SK-N-SH (cell line): ENCODE data around the gene OR13J1. TPM values are rescaled to one million over a fixed set of nuclear protein-coding genes. Genes with fewer than 3 reads are reported as not detected.

Experiments used
- CTCF ChIA-PET: fragments of 300-600, 350-600 bp; formaldehyde crosslinking; extraction: SDS; loops from one replicate; lab custom pipeline; 2021; lab: Yijun Ruan, JAX
- POLR2A ChIA-PET: fragments of 350-600 bp; sonication (Branson Sonifier 250); formaldehyde crosslinking; extraction: SDS; loops from one replicate; lab custom pipeline; 2020; ENCODE audit warnings: antibody characterized with exemption, inconsistent platforms; lab: Yijun Ruan, JAX
- DNase-seq: peaks from one replicate; pipeline ENCODE4 v3.0.0; 2012
- H2AFZ ChIP-seq: fragments of 200-600 bp; sonication (generic); 2 replicates; pipeline ENCODE4 v1.8.1; 2016; ENCODE audit warnings: antibody characterized with exemption, mild to moderate bottlenecking, low read depth
- H3F3A ChIP-seq: fragments of 200-600 bp; sonication (generic); replicated peaks from 2 replicates; pipeline ENCODE3; 2016; ENCODE audit warnings: antibody characterized with exemption, mild to moderate bottlenecking; ENCODE audit not compliant: insufficient read depth
- H3K27ac ChIP-seq, 2 experiments: fragments of 200-500 bp in 1 of 2; fragments of 200-600 bp in 1 of 2; sonication (Bioruptor generic) in 1 of 2; sonication (generic), shearing (Covaris generic) in 1 of 2; 2 replicates each; pipeline versions ENCODE4 v1.5.1 to v1.6.1; 2014 to 2016; ENCODE audit warnings: low read depth in 2 of 2, inconsistent platforms in 1 of 2, low read length in 1 of 2, mild to moderate bottlenecking in 1 of 2, mixed read lengths in 1 of 2
- H3K27me3 ChIP-seq: fragments of 200-600 bp; sonication (generic), shearing (Covaris generic); 2 replicates; pipeline ENCODE4 v1.6.1; 2016; ENCODE audit warnings: mixed run types; ENCODE audit not compliant: insufficient read depth
- H3K36me3 ChIP-seq, 2 experiments: fragments of 200-500 bp in 1 of 2; fragments of 200-600 bp in 1 of 2; sonication (Bioruptor generic) in 1 of 2; sonication (generic) in 1 of 2; replicated peaks in 1 of 2; 2 replicates each; pipeline versions ENCODE3 to v1.5.1; 2014 to 2016; ENCODE audit warnings: low read length in 1 of 2, mild to moderate bottlenecking in 1 of 2; ENCODE audit not compliant: insufficient read depth in 2 of 2, control insufficient read depth in 1 of 2
- H3K4me1 ChIP-seq, 2 experiments: fragments of 200-500 bp in 1 of 2; fragments of 200-600 bp in 1 of 2; sonication (Bioruptor generic) in 1 of 2; sonication (generic), shearing (Covaris generic) in 1 of 2; 2 replicates each; pipeline versions ENCODE4 v1.5.1 to v1.6.1; 2014 to 2016; ENCODE audit warnings: low read depth in 1 of 2, low read length in 1 of 2, mixed run types in 1 of 2; ENCODE audit not compliant: insufficient read depth in 2 of 2, control insufficient read depth in 1 of 2
- H3K4me2 ChIP-seq: fragments of 200-600 bp; sonication (generic), shearing (Covaris generic); 2 replicates; pipeline ENCODE4 v1.6.1; 2017; ENCODE audit warnings: mixed run types
- H3K4me3 ChIP-seq, 2 experiments: fragments of 200-500 bp in 1 of 2; fragments of 200-600 bp in 1 of 2; sonication (Bioruptor generic) in 1 of 2; sonication (generic), shearing (Covaris generic) in 1 of 2; 2 replicates each; pipeline versions ENCODE4 v1.5.1 to v1.8.1; 2014 to 2016; ENCODE audit warnings: low read depth in 2 of 2, inconsistent platforms in 1 of 2, low read length in 1 of 2, mild to moderate bottlenecking in 1 of 2, mixed read lengths in 1 of 2, moderate library complexity in 1 of 2
- H3K79me2 ChIP-seq: fragments of 200-600 bp; sonication (generic); 2 replicates; pipeline ENCODE4 v1.8.1; 2017; ENCODE audit warnings: mild to moderate bottlenecking; ENCODE audit not compliant: insufficient read depth
- H3K9ac ChIP-seq: fragments of 200-600 bp; sonication (generic); 2 replicates; pipeline ENCODE4 v1.6.1; 2017; ENCODE audit warnings: mixed run types
- H3K9me2 ChIP-seq: fragments of 200-600 bp; sonication (generic); 2 replicates; pipeline ENCODE4 v1.6.1; 2017; ENCODE audit warnings: mixed run types
- H3K9me3 ChIP-seq: fragments of 200-600 bp; sonication (generic); 2 replicates; pipeline ENCODE4 v1.6.1; 2017; ENCODE audit warnings: mixed run types, mild to moderate bottlenecking, moderate library complexity
- H4K20me1 ChIP-seq: fragments of 200-600 bp; sonication (generic); 2 replicates; pipeline ENCODE4 v1.6.1; 2017; ENCODE audit warnings: mild to moderate bottlenecking, mixed run types; ENCODE audit not compliant: insufficient read depth
- ELF1 ChIP-seq: IDR thresholded peaks from 2 replicates; pipeline ENCODE4 v1.4.0; 2012
- EP300 ChIP-seq, 2 experiments: IDR thresholded peaks; 2 replicates each; pipeline versions ENCODE4 v1.4.0 to v1.6.1; 2012; ENCODE audit warnings: borderline replicate concordance in 1 of 2, low read depth in 1 of 2, low read length in 1 of 2
- EZH2phosphoT487 ChIP-seq: fragments of 200-600 bp; sonication (generic); IDR thresholded peaks from 2 replicates; pipeline ENCODE4 v1.6.1; 2017; ENCODE audit warnings: low read depth, mixed run types, mild to moderate bottlenecking, antibody characterized with exemption, moderate library complexity, borderline replicate concordance
- FOSL2 ChIP-seq: IDR thresholded peaks from 2 replicates; pipeline ENCODE4 v1.4.0; 2012; ENCODE audit warnings: low read depth, mild to moderate bottlenecking, moderate library complexity, borderline replicate concordance
- FOXJ3 ChIP-seq: sonication (generic); formaldehyde crosslinking; IDR thresholded peaks from 2 replicates; pipeline ENCODE4 v1.5.1; 2020; ENCODE audit warnings: mild to moderate bottlenecking, missing genetic modification reagents
- GABPA ChIP-seq: IDR thresholded peaks from 2 replicates; pipeline ENCODE4 v1.4.0; 2012; ENCODE audit warnings: low read depth, mild to moderate bottlenecking
- JUND ChIP-seq: IDR thresholded peaks from 2 replicates; pipeline ENCODE4 v1.4.0; 2012
- MXI1 ChIP-seq: IDR thresholded peaks from 2 replicates; pipeline ENCODE4 v1.6.1; 2012; ENCODE audit warnings: mild to moderate bottlenecking, low read depth, low read length, improper control_type of control experiment
- NRF1 ChIP-seq: IDR thresholded peaks from 2 replicates; pipeline ENCODE4 v1.6.1; 2012; ENCODE audit warnings: low read depth, mild to moderate bottlenecking, low read length
- POLR2AphosphoS5 ChIP-seq: IDR thresholded peaks from 2 replicates; pipeline ENCODE4 v1.6.1; 2012; ENCODE audit warnings: low read depth, low read length
- RAD21 ChIP-seq: IDR thresholded peaks from 2 replicates; pipeline ENCODE4 v1.6.1; 2012; ENCODE audit warnings: mild to moderate bottlenecking, low read length
- RXRA ChIP-seq: IDR thresholded peaks from 2 replicates; pipeline ENCODE4 v1.4.0; 2012; ENCODE audit warnings: low read depth, mild to moderate bottlenecking, borderline replicate concordance
- SIN3A ChIP-seq: IDR thresholded peaks from 2 replicates; pipeline ENCODE4 v1.6.1; 2012; ENCODE audit warnings: low read depth, mild to moderate bottlenecking, low read length, moderate library complexity, borderline replicate concordance
- TAF1 ChIP-seq: IDR thresholded peaks from 2 replicates; pipeline ENCODE4 v1.6.1; 2012; ENCODE audit warnings: low read depth, mild to moderate bottlenecking, low read length, moderate library complexity, borderline replicate concordance
- TEAD4 ChIP-seq: IDR thresholded peaks from 2 replicates; pipeline ENCODE4 v1.4.0; 2012; ENCODE audit warnings: mild to moderate bottlenecking, borderline replicate concordance; ENCODE audit not compliant: insufficient read depth
- YY1 ChIP-seq: IDR thresholded peaks from 2 replicates; pipeline ENCODE4 v1.4.0; 2012; ENCODE audit warnings: low read depth, mild to moderate bottlenecking
- WGBS: methylation state at CpG from one replicate; pipeline ENCODE4 v1.1.6; 2017; ENCODE audit warnings: low lambda C conversion rate; 5-methylcytosine and 5-hydroxymethylcytosine counted together
- polyA plus RNA-seq, 3 experiments: library from polyadenylated mRNA; depleted of rRNA; stranded (reverse); fragments of >200 nt; gene quantifications; 2 replicates each; pipeline ENCODE4 v1.2.3, GENCODE V29; 2012
- TF ChIP-seq, protein P1 (sequence below): IDR thresholded peaks from 2 replicates; pipeline ENCODE4 v1.6.1; 2012; ENCODE audit warnings: mild to moderate bottlenecking, low read depth, low read length, moderate library complexity
- TF ChIP-seq, protein P2 (sequence below): IDR thresholded peaks from 2 replicates; pipeline ENCODE4 v1.4.0; 2012; ENCODE audit warnings: low read depth
- TF ChIP-seq, protein P3 (sequence below): fragments of 200-600 bp; sonication (generic); IDR thresholded peaks from 2 replicates; pipeline ENCODE4 v1.6.1; 2017; ENCODE audit warnings: antibody characterized with exemption, mild to moderate bottlenecking, moderate library complexity
- TF ChIP-seq, protein P4 (sequence below): IDR thresholded peaks from 2 replicates; pipeline ENCODE4 v1.4.0; 2012; ENCODE audit warnings: low read depth, borderline replicate concordance
- TF ChIP-seq, protein P5 (sequence below): fragments of 150-350 bp; IDR thresholded peaks from 2 replicates; pipeline ENCODE4 v1.6.1; 2017; ENCODE audit warnings: antibody characterized with exemption, low read length, low read depth, borderline replicate concordance
- TF ChIP-seq, protein P6 (sequence below): fragments of 150-350 bp; IDR thresholded peaks from 2 replicates; pipeline ENCODE4 v1.6.1; 2016; ENCODE audit warnings: mild to moderate bottlenecking, low read depth, low read length

Gene OR13J1
- polyA plus RNA-seq, 1 of the 3 experiments (the other 2 are of a cell fraction): not detected

DNA sequence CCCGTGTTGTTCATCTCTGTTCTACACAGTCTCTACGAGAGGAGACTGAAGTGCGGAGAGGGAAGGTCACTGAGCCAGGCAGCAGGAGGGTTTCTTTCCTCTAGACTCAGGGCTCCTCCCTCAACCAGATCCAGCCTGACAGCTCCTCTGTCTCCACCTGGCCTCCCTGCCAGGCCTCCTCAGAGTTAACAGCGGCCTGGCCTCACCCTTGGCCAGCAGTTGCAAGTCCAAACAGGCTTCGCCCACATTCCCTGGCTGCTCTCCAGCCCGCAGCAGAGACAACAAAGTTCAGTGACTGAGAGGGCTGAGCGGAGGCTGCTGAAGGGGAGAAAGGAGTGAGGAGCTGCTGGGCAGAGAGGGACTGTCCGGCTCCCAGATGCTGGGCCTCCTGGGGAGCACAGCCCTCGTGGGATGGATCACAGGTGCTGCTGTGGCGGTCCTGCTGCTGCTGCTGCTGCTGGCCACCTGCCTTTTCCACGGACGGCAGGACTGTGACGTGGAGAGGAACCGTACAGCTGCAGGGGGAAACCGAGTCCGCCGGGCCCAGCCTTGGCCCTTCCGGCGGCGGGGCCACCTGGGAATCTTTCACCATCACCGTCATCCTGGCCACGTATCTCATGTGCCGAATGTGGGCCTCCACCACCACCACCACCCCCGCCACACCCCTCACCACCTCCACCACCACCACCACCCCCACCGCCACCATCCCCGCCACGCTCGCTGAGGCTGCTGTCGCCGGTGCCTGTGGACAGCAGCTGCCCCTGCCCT, 35.9 kb upstream of the OR13J1 start, which contains the start of gene HRCT1:
Gene HRCT1 (plus strand): TSS at position 291 of the 768 bp plus-strand sequence. CDS start 86 bp downstream, at position 377.
- peak within 1 kb of the TSS; percentile 26; the same call in 1 of the 2 replicates for H2AFZ ChIP-seq
- H3F3A ChIP-seq: peaks cover 37% of the 10 kb centered on the region
- H3K79me2 ChIP-seq: no peaks in the 10 kb centered on the region; the same call in 1 of the 2 replicates
- no peaks in the 10 kb centered on the region for H4K20me1 ChIP-seq
- peaks cover 38 to 46% of the 10 kb centered on the region in 2 experiments; a peak in 3 of 4 replicates for H3K4me1 ChIP-seq
- WGBS: 77% methylated on average over 24 of the region's 30 CpGs
- no peak for DNase-seq
- peak within 1 kb of the TSS; percentile 50 for H3K4me2 ChIP-seq
- H3K36me3 ChIP-seq: no peaks in the 10 kb centered on the region
- H3K9ac ChIP-seq: peak within 1 kb of the TSS; percentile 68; the same call in 1 of the 2 replicates
- no peaks in the 10 kb centered on the region for H3K27me3 ChIP-seq
- ChIA-PET POLR2A (interaction anchor here (2.2 kb wide), 1 partner anchor 39 kb away, joined by 5 read pairs; no protein-coding TSS in a partner anchor), CTCF (interaction anchor here (1.0 to 7.0 kb wide), 8 partner anchors 15 to 231 kb away, joined by 3 to 94 read pairs (median 3); partner anchors contain the start of gene GLIPR2)
- no peaks in the 10 kb centered on the region for H3K9me3 ChIP-seq
- H3K27ac ChIP-seq: peak within 1 kb of the TSS; percentile 89 to 98
- H3K4me3 ChIP-seq: no peak within 1 kb of the TSS
- no peaks in the 10 kb centered on the region for H3K9me2 ChIP-seq
- no peak for TF ChIP-seq ELF1
- TF ChIP-seq EP300 (IDR thresholded peaks at IDR 0.05; ENCODE audit: borderline replicate concordance in 1 of 2, low read depth in 1 of 2, low read length in 1 of 2): peak in 1 of 2 experiments; percentile 78; a peak in 1 of 4 replicates
- TF ChIP-seq, protein P1, sequence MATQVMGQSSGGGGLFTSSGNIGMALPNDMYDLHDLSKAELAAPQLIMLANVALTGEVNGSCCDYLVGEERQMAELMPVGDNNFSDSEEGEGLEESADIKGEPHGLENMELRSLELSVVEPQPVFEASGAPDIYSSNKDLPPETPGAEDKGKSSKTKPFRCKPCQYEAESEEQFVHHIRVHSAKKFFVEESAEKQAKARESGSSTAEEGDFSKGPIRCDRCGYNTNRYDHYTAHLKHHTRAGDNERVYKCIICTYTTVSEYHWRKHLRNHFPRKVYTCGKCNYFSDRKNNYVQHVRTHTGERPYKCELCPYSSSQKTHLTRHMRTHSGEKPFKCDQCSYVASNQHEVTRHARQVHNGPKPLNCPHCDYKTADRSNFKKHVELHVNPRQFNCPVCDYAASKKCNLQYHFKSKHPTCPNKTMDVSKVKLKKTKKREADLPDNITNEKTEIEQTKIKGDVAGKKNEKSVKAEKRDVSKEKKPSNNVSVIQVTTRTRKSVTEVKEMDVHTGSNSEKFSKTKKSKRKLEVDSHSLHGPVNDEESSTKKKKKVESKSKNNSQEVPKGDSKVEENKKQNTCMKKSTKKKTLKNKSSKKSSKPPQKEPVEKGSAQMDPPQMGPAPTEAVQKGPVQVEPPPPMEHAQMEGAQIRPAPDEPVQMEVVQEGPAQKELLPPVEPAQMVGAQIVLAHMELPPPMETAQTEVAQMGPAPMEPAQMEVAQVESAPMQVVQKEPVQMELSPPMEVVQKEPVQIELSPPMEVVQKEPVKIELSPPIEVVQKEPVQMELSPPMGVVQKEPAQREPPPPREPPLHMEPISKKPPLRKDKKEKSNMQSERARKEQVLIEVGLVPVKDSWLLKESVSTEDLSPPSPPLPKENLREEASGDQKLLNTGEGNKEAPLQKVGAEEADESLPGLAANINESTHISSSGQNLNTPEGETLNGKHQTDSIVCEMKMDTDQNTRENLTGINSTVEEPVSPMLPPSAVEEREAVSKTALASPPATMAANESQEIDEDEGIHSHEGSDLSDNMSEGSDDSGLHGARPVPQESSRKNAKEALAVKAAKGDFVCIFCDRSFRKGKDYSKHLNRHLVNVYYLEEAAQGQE: peak; percentile 64
- peak; percentile 13; the same call in 1 of the 2 replicates for TF ChIP-seq FOSL2
- TF ChIP-seq RXRA: peak; percentile 65; the same call in 1 of the 2 replicates
- no peak for TF ChIP-seq JUND
- TF ChIP-seq FOXJ3 (CRISPR knock-in tag): no peak
- no peak for TF ChIP-seq NRF1
- TF ChIP-seq, protein P2, sequence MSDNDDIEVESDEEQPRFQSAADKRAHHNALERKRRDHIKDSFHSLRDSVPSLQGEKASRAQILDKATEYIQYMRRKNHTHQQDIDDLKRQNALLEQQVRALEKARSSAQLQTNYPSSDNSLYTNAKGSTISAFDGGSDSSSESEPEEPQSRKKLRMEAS: peak; percentile 86
- TF ChIP-seq, protein P3, sequence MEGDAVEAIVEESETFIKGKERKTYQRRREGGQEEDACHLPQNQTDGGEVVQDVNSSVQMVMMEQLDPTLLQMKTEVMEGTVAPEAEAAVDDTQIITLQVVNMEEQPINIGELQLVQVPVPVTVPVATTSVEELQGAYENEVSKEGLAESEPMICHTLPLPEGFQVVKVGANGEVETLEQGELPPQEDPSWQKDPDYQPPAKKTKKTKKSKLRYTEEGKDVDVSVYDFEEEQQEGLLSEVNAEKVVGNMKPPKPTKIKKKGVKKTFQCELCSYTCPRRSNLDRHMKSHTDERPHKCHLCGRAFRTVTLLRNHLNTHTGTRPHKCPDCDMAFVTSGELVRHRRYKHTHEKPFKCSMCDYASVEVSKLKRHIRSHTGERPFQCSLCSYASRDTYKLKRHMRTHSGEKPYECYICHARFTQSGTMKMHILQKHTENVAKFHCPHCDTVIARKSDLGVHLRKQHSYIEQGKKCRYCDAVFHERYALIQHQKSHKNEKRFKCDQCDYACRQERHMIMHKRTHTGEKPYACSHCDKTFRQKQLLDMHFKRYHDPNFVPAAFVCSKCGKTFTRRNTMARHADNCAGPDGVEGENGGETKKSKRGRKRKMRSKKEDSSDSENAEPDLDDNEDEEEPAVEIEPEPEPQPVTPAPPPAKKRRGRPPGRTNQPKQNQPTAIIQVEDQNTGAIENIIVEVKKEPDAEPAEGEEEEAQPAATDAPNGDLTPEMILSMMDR: no peak
- no peak for TF ChIP-seq RAD21
- no peak for TF ChIP-seq GABPA
- TF ChIP-seq EZH2phosphoT487: no peak
- no peak for TF ChIP-seq YY1
- TF ChIP-seq, protein P4, sequence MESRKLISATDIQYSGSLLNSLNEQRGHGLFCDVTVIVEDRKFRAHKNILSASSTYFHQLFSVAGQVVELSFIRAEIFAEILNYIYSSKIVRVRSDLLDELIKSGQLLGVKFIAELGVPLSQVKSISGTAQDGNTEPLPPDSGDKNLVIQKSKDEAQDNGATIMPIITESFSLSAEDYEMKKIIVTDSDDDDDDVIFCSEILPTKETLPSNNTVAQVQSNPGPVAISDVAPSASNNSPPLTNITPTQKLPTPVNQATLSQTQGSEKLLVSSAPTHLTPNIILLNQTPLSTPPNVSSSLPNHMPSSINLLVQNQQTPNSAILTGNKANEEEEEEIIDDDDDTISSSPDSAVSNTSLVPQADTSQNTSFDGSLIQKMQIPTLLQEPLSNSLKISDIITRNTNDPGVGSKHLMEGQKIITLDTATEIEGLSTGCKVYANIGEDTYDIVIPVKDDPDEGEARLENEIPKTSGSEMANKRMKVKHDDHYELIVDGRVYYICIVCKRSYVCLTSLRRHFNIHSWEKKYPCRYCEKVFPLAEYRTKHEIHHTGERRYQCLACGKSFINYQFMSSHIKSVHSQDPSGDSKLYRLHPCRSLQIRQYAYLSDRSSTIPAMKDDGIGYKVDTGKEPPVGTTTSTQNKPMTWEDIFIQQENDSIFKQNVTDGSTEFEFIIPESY: no peak
- TF ChIP-seq POLR2AphosphoS5: peak; percentile 66
- TF ChIP-seq, protein P5, sequence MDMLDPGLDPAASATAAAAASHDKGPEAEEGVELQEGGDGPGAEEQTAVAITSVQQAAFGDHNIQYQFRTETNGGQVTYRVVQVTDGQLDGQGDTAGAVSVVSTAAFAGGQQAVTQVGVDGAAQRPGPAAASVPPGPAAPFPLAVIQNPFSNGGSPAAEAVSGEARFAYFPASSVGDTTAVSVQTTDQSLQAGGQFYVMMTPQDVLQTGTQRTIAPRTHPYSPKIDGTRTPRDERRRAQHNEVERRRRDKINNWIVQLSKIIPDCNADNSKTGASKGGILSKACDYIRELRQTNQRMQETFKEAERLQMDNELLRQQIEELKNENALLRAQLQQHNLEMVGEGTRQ: no peak
- TF ChIP-seq SIN3A: peak; percentile 76; the same call in 1 of the 2 replicates
- no peak for TF ChIP-seq MXI1
- peak; percentile 88 for TF ChIP-seq TEAD4
- no peak for TF ChIP-seq TAF1
- TF ChIP-seq, protein P6, sequence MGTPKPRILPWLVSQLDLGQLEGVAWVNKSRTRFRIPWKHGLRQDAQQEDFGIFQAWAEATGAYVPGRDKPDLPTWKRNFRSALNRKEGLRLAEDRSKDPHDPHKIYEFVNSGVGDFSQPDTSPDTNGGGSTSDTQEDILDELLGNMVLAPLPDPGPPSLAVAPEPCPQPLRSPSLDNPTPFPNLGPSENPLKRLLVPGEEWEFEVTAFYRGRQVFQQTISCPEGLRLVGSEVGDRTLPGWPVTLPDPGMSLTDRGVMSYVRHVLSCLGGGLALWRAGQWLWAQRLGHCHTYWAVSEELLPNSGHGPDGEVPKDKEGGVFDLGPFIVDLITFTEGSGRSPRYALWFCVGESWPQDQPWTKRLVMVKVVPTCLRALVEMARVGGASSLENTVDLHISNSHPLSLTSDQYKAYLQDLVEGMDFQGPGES: no peak
